CD4-positive, alpha-beta T cell treated with Interleukin-17A for 1 hour (primary cell): ENCODE data around the gene ADCY9.
A peak's percentile ranks its signal among the peaks of the same experiment; 100 is the strongest.

Experiments used
- DNase-seq: peaks from one replicate; pipeline ENCODE4 v3.0.0-alpha.2; 2020

ADCY9 gene

DNA sequence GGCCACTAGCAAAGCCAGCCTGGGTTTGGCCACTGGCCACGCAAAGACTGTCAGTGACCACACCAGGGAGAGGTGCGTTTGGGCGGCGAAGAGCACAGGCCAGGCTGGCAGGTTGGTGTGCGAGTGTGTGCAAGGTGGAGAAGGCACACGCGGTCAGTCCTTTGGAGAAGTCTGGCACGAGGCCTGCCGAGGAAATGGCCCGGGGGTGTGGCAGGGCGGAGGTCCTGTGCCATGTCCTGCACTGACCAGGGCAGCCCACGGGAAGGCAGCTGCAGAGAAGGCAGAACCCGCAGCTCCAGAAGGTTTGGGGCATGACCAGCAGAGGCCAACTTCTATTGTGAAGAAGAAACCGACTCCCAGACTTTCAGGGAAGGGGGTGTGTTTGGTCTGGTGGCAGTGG, 90.8 kb downstream of the ADCY9 start:
- no peak for DNase-seq

DNA sequence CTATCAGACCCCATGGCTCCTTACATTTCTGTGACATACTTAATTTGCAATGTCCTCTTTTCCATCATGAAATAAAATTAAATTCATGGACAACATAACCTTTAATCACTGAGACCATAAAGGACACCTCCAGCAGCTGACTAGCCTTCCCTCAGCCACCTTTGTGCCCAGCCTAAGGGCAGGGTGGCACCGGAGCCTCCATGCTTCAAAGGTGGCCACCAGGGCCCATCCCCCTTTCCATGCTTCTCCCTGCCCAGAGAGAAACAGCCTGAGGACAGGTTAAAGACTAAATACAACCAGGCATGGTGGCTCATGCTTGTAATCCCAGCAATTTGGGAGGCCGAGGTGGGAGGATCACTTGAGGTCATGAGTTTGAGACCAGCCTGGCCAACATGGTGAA, 94.3 kb downstream of the ADCY9 start:
- DNase-seq, result no peak

- DNase-seq, result no peak
Observed at GRCh38 chr16:4021070-4021779, 95.0 kb downstream of the ADCY9 start.

- no peak for DNase-seq
Observed at GRCh38 chr16:4019371-4019791, 96.9 kb downstream of the ADCY9 start.

DNA sequence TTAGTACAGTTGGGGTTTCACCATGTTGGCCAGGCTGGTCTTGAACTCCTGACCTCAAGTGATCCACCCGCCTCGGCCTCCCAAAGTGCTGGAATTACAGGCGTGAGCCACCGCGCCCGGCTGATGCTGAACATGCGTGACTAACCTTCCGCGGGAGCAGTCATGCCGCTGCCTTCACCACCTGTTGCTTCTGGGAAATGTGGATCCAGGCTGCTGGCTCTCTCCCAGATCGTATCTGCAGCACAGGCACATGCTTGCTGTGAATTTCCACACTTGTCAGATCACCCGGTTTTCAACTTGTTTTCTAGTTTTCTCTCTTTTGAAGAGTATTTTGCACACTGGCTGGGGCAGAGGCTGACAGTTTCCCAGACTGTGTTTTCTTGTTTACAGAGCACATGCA, 97.9 kb downstream of the ADCY9 start:
- DNase-seq, result no peak

DNA sequence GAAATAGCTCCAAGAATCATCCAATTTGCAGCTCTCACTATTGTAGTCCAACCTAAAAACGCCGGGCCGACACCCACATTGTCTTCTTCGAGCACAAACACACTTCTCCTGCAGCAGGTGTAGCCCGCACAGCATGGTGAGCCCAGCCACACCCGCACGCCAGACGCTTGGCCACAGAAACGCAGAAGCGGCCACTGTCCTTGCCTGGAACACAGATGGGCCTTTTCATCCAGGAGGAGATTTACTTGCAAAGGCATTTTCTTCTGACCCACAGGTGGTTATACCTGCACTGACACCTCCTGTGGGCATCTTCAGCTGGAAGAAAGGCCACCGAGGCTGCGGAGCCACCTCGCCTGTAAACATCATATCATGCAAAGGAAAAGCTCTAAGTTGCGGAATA, 98.4 kb downstream of the ADCY9 start:
- DNase-seq, result no peak

- DNase-seq, result peak; percentile 52
Observed at GRCh38 chr16:4016658-4017057, 99.6 kb downstream of the ADCY9 start.

GRCh38 chr16:4016005-4016352, 100.3 kb downstream of the ADCY9 start:
- DNase-seq, result no peak

- no peak for DNase-seq
Observed at GRCh38 chr16:4015275-4016004, 100.8 kb downstream of the ADCY9 start.

- DNase-seq, result no peak
Observed at GRCh38 chr16:4011940-4012629, 104.2 kb downstream of the ADCY9 start.

DNA sequence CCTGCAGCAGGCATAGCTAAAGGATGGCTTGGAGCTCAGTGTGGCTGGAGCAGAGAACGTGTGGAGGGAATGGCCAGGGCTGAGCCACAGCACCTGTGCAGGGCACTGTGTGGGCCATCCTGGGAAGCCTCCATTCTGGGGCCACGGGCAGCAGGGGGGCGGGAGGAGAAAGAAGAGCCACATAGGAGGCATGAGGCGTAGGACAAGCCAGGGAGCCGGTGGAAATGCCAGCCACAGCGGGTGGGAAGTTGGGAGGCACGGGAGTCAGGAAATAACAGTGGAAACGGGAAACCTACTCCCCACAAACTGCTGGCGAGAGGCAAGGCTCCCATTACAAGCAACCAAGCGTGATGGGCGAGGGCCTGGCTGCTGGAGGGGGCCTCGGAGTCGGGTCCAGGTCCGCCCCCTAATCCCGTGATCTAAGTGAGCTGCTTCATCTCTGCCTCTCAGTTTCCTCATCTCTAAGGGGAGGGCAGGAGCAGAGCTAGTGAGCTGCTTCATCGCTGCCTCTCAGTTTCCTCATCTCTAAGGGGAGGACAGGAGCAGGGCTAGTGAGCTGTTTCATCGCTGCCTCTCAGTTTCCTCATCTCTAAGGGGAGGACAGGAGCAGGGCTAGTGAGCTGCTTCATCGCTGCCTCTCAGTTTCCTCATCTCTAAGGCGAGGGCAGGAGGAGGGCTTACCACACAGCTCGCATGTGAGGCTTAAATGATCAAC, 104.9 kb downstream of the ADCY9 start:
- DNase-seq, result no peak

- DNase-seq, result no peak
Observed at GRCh38 chr16:4010225-4011158, 105.8 kb downstream of the ADCY9 start.

GRCh38 chr16:4009177-4009576, 107.1 kb downstream of the ADCY9 start:
- DNase-seq, result no peak

- DNase-seq, result no peak
Observed at GRCh38 chr16:4008116-4008515, 108.1 kb downstream of the ADCY9 start.

- DNase-seq, result no peak
Observed at GRCh38 chr16:4006397-4006999, 109.7 kb downstream of the ADCY9 start.

GRCh38 chr16:4005731-4006130, 110.5 kb downstream of the ADCY9 start:
- no peak for DNase-seq

DNA sequence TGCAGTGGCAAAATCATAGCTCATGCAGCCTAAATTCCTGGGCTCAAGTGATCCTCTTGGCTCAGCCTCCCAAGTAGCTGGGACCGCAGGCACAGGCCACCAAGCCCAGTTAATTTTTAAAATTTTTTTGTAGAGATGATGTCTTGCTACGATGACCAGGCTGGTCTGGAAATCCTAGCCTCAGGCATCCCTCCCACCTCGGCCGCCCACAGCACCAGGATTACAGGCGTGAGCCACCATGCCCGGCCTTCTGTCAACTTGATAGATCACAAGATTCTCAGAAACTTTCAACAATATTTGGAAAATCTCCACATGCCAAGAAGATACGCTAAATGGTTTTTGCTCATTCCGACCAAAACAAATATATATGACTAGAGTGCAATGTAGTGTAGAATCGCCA, 111.0 kb downstream of the ADCY9 start:
- DNase-seq, result no peak

DNA sequence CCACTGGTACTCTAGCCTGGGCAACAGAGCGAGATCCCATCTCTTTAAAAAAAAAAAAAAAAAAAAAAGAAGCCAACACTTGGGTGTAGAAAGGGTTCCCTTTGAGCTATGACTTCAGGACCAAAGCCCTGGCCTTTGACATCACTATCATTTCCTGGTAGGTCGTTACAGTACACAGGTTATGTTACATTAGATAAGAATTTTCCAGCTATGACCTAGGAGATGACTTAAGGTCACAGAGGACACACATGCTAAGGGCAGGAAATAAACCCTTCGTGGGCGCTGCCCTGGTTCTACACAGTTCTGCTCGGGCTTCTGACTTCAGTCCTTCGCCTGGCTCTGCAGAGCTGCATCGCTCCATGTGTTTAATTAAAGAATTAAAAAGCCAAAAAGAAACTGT, 112.0 kb downstream of the ADCY9 start:
- no peak for DNase-seq

- DNase-seq, result no peak
Observed at GRCh38 chr16:4003576-4003975, 112.7 kb downstream of the ADCY9 start.

GRCh38 chr16:4003166-4003565, 113.1 kb downstream of the ADCY9 start:
- no peak for DNase-seq

- no peak for DNase-seq
Observed at GRCh38 chr16:4002121-4002520, 114.1 kb downstream of the ADCY9 start.
